T47D (cell line): ENCODE measurements around the gene ZMYM1.
A peak's percentile ranks its signal among the peaks of the same experiment; 100 is the strongest.

Source experiments
- DNase-seq, 2 experiments: peaks; one replicate each; pipeline versions ENCODE4 v3.0.0 to v3.0.0-alpha.2; 2011 to 2012; ENCODE audit warnings: low read depth in 1 of 2, low spot score in 1 of 2
- JUND ChIP-seq: IDR thresholded peaks from 2 replicates; pipeline ENCODE4 v1.6.1; 2012; ENCODE audit warnings: low read depth
- in situ Hi-C: cut with HindIII; loops from 2 replicates; pipeline ENCODE4 v1.10.0; 2016; ENCODE audit warnings: low sequenced_read_pairs, low pct_unique_long_range_greater_than_20kb

ZMYM1 gene

GRCh38 chr1:35079003-35079930 is at the start of gene ZMYM1:
ZMYM1 (plus strand) TSS chr1:35079385; CDS start chr1:35093988, 14,603 bp downstream.
- DNase-seq, result peak; percentile 57 to 71
- TF ChIP-seq JUND, result no peak
- in situ Hi-C loops, result no loop called here

- in situ Hi-C loops, result no loop called here
- TF ChIP-seq JUND, result no peak
- DNase-seq, result no peak
Measured at GRCh38 chr1:35029761-35030160, 49.4 kb upstream of the ZMYM1 start.

- in situ Hi-C loops, result no loop called here
- no peak for TF ChIP-seq JUND
- DNase-seq, result no peak
Measured at GRCh38 chr1:35030338-35030737, 48.8 kb upstream of the ZMYM1 start.

- no peak for TF ChIP-seq JUND
- DNase-seq, result peak in 1 of 2 experiments; percentile 24
- in situ Hi-C loops, result no loop called here
Measured at GRCh38 chr1:35030756-35031446, 48.3 kb upstream of the ZMYM1 start.

- DNase-seq, result no peak
- no peak for TF ChIP-seq JUND
- in situ Hi-C loops, result no loop called here
Measured at GRCh38 chr1:35032384-35032739, 46.8 kb upstream of the ZMYM1 start.

- no peak for DNase-seq
- no peak for TF ChIP-seq JUND
- in situ Hi-C loops, result no loop called here
Measured at GRCh38 chr1:35033346-35033745, 45.8 kb upstream of the ZMYM1 start.

- in situ Hi-C loops, result no loop called here
- DNase-seq, result no peak
- TF ChIP-seq JUND, result no peak
Measured at GRCh38 chr1:35036621-35037020, 42.6 kb upstream of the ZMYM1 start.

- TF ChIP-seq JUND, result no peak
- in situ Hi-C loops, result no loop called here
- no peak for DNase-seq
Measured at GRCh38 chr1:35037206-35037605, 42.0 kb upstream of the ZMYM1 start.

- no peak for DNase-seq
- in situ Hi-C loops, result no loop called here
- TF ChIP-seq JUND, result no peak
Measured at GRCh38 chr1:35038723-35039122, 40.5 kb upstream of the ZMYM1 start.

- in situ Hi-C loops, result no loop called here
- TF ChIP-seq JUND, result no peak
- no peak for DNase-seq
Measured at GRCh38 chr1:35043498-35043897, 35.7 kb upstream of the ZMYM1 start.

GRCh38 chr1:35044431-35044830 is 34.8 kb upstream of the ZMYM1 start:
- in situ Hi-C loops, result no loop called here
- DNase-seq, result no peak
- TF ChIP-seq JUND, result no peak

- no peak for DNase-seq
- no peak for TF ChIP-seq JUND
- in situ Hi-C loops, result no loop called here
Measured at GRCh38 chr1:35046730-35047129, 32.5 kb upstream of the ZMYM1 start.

GRCh38 chr1:35047188-35047858 is 31.9 kb upstream of the ZMYM1 start:
- DNase-seq, result no peak
- no peak for TF ChIP-seq JUND
- in situ Hi-C loops, result no loop called here
